GM13976 (cell line): ENCODE results near the gene KNDC1.

ENCODE experiments used
- DNase-seq: peaks from one replicate; pipeline ENCODE4 v3.0.0; 2012; ENCODE audit warnings: low spot score
- CTCF ChIP-seq: IDR thresholded peaks from 2 replicates; pipeline ENCODE4 v1.5.1; 2012; ENCODE audit warnings: borderline replicate concordance, mild to moderate bottlenecking; ENCODE audit not compliant: insufficient read depth; ENCODE audit errors: extremely low read depth, missing control alignments, control extremely low read depth
- in situ Hi-C: fragments of 300-500 bp; cut with MboI; formaldehyde crosslinking; loops from one replicate; pipeline ENCODE4 v1.12.0; 2022; ENCODE audit warnings: low sequenced_read_pairs, mixed read lengths, inconsistent platforms; ENCODE audit not compliant: unreplicated experiment

The KNDC1 gene

GRCh38 chr10:133151543-133151972 lies 8.5 kb upstream of the KNDC1 start:
- in situ Hi-C loops: no loop called here
- no peak for DNase-seq
- no peak for TF ChIP-seq CTCF

DNA sequence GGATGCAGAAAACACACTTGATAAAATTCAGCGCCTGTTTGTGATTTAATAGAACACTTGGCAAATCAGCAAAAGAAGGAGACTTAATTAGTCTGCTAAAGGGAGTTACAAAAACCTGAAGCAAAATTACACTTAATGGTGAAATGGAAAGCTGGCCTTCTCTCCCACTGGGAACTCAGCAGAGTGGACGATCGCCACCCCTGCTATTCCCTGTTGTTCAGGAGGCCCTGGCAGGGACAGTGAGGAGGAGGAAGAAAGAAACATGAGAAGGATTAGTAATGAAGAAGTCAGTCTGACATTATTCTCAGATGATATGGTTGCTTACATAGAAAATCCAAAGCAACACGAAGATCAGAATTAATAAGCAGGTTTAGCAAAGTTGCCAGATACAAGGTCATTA lies 5.6 kb upstream of the KNDC1 start:
- in situ Hi-C loops: no loop called here
- TF ChIP-seq CTCF: no peak
- DNase-seq: no peak

DNA sequence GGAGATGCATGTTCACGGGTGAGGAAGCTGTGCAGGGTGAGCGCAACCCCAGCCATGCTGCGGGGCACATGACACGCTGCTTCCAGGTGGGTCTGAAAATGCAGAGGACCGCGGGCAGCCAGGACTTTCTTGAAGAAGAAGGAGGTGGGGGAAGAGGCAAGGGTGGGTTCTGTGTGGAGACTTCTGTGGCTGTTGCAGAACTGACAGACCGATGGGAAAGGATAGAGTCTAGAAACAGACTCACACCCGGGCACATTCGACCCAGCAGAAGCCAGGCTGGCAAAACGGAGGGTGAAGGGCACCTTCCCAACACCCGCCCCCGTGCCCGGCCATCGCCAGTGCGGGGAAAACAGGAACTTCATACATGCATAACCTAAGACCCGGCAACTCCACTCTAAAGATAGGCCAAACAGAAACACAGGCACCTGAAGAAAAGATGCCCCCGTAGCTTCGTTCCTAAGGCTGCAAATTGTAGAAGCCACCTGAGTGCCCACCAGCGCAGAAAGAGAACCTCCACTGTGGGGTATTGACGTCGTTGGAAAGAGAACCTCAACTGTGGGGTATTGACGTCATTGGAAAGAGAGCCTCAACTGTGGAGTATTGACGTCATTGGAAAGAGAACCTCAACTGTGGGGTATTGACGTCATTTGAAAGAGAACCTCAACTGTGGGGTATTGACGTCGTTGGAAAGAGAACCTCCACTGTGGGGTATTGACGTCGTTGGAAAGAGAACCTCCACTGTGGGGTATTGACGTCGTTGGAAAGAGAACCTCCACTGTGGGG lies 4.8 kb upstream of the KNDC1 start:
- no peak for DNase-seq
- in situ Hi-C loops: no loop called here
- no peak for TF ChIP-seq CTCF

- in situ Hi-C loops: no loop called here
- no peak for DNase-seq
- no peak for TF ChIP-seq CTCF
Measured at GRCh38 chr10:133156674-133157579, 3.1 kb upstream of the KNDC1 start.

DNA sequence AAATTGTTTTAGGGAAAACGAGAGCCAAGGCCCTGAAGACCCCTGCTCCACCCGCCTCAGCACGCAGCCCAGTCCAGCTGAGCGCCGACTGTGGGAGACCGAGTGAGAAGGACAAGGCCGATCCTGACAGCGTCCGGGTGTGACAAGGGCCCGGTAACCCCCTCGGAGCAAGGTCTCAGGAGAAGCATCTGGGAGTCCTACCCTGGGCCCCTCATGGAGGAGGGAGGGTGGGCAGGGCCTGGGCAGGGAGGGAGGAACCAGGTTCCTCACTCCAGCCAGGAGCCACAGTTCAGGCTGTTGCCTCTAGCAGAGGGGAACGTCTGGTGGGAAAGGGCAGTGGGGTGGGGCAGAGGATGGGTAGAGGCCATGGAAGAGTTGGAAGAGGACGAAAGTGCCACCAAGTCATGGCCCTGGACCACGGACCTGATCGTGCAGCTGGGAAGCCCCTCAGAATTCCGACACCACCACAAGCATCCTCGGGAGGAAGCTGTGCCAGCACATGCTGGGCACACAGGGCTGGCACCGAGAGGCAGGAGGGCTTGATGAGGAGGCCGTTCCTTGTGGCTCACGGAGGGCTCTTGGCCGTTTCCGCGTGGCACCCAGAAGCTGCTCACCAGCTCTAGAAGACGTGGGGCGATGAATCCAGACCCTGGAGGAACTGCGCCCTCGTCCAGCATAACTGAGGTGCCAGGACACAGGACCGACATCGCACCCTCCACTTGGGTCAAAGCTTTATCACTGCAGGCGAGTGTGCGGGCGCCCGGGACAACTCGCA lies 2.2 kb upstream of the KNDC1 start:
- in situ Hi-C loops: no loop called here
- no peak for TF ChIP-seq CTCF

GRCh38 chr10:133158437-133158755 lies 1.6 kb upstream of the KNDC1 start:
- TF ChIP-seq CTCF: no peak
- in situ Hi-C loops: no loop called here
- no peak for DNase-seq

More for the DNA sequence above, 2.2 kb upstream of the KNDC1 start:
- no peak for DNase-seq
